Hepatocyte (in vitro differentiated cells): Measurements from ENCODE around the gene IL22RA2.

Experiments
- CTCF ChIP-seq: fragments of 200-600 bp; sonication (generic); IDR thresholded peaks from 2 replicates; pipeline ENCODE4 v1.5.1; 2016; ENCODE audit warnings: antibody characterized with exemption, mild to moderate bottlenecking; ENCODE audit not compliant: poor library complexity
- EZH2 ChIP-seq: fragments of 200-600 bp; sonication (generic); IDR thresholded peaks from 2 replicates; pipeline ENCODE4 v1.6.1; 2016; ENCODE audit warnings: antibody characterized with exemption, mild to moderate bottlenecking, borderline replicate concordance
- EZH2phosphoT487 ChIP-seq: fragments of 200-600 bp; sonication (generic); IDR thresholded peaks from one replicate; pipeline ENCODE4 v1.6.1; 2018; ENCODE audit warnings: antibody characterized with exemption, mild to moderate bottlenecking, low read depth, moderate library complexity; ENCODE audit not compliant: unreplicated experiment, severe bottlenecking

GRCh38 chr6:137102050-137102848, 71.2 kb downstream of the IL22RA2 start:
- TF ChIP-seq CTCF, result no peak
- no peak for TF ChIP-seq EZH2
- TF ChIP-seq EZH2phosphoT487, result no peak
